ENCODE results near the gene BRD9. TPM values are rescaled to one million over a fixed set of nuclear protein-coding genes. Genes with fewer than 3 reads are reported as not detected.

Gene BRD9
- total RNA-seq, 6 experiments from 2014 or later, result 28.0 to 31.5 (median 31.0) TPM

- peaks cover 5% of the 10 kb centered on the region; the same call in 1 of the 2 replicates for H3K9me3 Mint-ChIP-seq
- no peak for TF ChIP-seq CTCF (IDR thresholded peaks at IDR 0.05)
- peak overlapping the region; percentile 100 for H3K27ac Mint-ChIP-seq
- H3K4me1 Mint-ChIP-seq (ENCODE audit: low read depth), result peaks cover 20% of the 10 kb centered on the region
- no peak overlapping the region for H3K4me3 Mint-ChIP-seq
- H3K36me3 Mint-ChIP-seq (ENCODE audit: low read depth), result peaks cover 42% of the 10 kb centered on the region
- peaks cover 4% of the 10 kb centered on the region for H3K27me3 Mint-ChIP-seq (ENCODE audit: insufficient read depth)
- DNase-seq, result no peak
Observed at GRCh38 chr5:909994-910768, 17.6 kb upstream of the BRD9 start.

GRCh38 chr5:909086-909485 lies 16.5 kb upstream of the BRD9 start:
- H3K27ac Mint-ChIP-seq, result no peak overlapping the region
- H3K4me3 Mint-ChIP-seq, result no peak overlapping the region
- H3K27me3 Mint-ChIP-seq (ENCODE audit: insufficient read depth), result peaks cover 4% of the 10 kb centered on the region
- H3K4me1 Mint-ChIP-seq (ENCODE audit: low read depth), result peaks cover 20% of the 10 kb centered on the region
- H3K9me3 Mint-ChIP-seq, result peaks cover 5% of the 10 kb centered on the region; the same call in 1 of the 2 replicates
- TF ChIP-seq CTCF (IDR thresholded peaks at IDR 0.05), result no peak
- peaks cover 37% of the 10 kb centered on the region for H3K36me3 Mint-ChIP-seq (ENCODE audit: low read depth)
- no peak for DNase-seq

- Mint-ChIP-seq H3K27ac (no peak overlapping the region; the same call in 1 of the 2 replicates), H3K36me3 (ENCODE audit: low read depth) (peaks cover 37% of the 10 kb centered on the region), H3K27me3 (ENCODE audit: insufficient read depth) (peaks cover 4% of the 10 kb centered on the region), H3K4me1 (ENCODE audit: low read depth) (peaks cover 19% of the 10 kb centered on the region), H3K4me3 (no peak overlapping the region), H3K9me3 (peaks cover 5% of the 10 kb centered on the region; the same call in 1 of the 2 replicates)
- no peak for TF ChIP-seq CTCF (IDR thresholded peaks at IDR 0.05)
- DNase-seq, result no peak
Observed at GRCh38 chr5:908172-908571, 15.6 kb upstream of the BRD9 start.

GRCh38 chr5:907366-907910 lies 14.8 kb upstream of the BRD9 start:
- H3K27ac Mint-ChIP-seq, result no peak overlapping the region
- no peak for TF ChIP-seq CTCF (IDR thresholded peaks at IDR 0.05)
- no peak overlapping the region for H3K4me3 Mint-ChIP-seq
- peaks cover 4% of the 10 kb centered on the region for H3K27me3 Mint-ChIP-seq (ENCODE audit: insufficient read depth)
- no peak for DNase-seq
- peaks cover 12% of the 10 kb centered on the region for H3K4me1 Mint-ChIP-seq (ENCODE audit: low read depth)
- peaks cover 4% of the 10 kb centered on the region; the same call in 1 of the 2 replicates for H3K9me3 Mint-ChIP-seq
- H3K36me3 Mint-ChIP-seq (ENCODE audit: low read depth), result peaks cover 29% of the 10 kb centered on the region

GRCh38 chr5:905139-905642 lies 12.6 kb upstream of the BRD9 start:
- H3K27ac Mint-ChIP-seq, result no peak overlapping the region
- DNase-seq, result no peak
- no peak for TF ChIP-seq CTCF (IDR thresholded peaks at IDR 0.05)
- H3K36me3 Mint-ChIP-seq (ENCODE audit: low read depth), result peaks cover 19% of the 10 kb centered on the region
- H3K9me3 Mint-ChIP-seq, result no peaks in the 10 kb centered on the region
- no peaks in the 10 kb centered on the region for H3K4me1 Mint-ChIP-seq (ENCODE audit: low read depth)
- no peaks in the 10 kb centered on the region; the same call in 1 of the 2 replicates for H3K27me3 Mint-ChIP-seq (ENCODE audit: insufficient read depth)
- no peak overlapping the region for H3K4me3 Mint-ChIP-seq
